Fibroblast of peridontal ligament (primary cell): ENCODE data around the gene PPP2R5B.
A peak's percentile ranks its signal among the peaks of the same experiment; 100 is the strongest.

Experiments used
- DNase-seq: peaks from one replicate; pipeline ENCODE4 v3.0.0-alpha.2; 2010; ENCODE audit errors: extremely low read depth

The PPP2R5B gene

GRCh38 chr11:64929625-64930024 lies 5.1 kb downstream of the PPP2R5B start:
- no peak for DNase-seq

DNA sequence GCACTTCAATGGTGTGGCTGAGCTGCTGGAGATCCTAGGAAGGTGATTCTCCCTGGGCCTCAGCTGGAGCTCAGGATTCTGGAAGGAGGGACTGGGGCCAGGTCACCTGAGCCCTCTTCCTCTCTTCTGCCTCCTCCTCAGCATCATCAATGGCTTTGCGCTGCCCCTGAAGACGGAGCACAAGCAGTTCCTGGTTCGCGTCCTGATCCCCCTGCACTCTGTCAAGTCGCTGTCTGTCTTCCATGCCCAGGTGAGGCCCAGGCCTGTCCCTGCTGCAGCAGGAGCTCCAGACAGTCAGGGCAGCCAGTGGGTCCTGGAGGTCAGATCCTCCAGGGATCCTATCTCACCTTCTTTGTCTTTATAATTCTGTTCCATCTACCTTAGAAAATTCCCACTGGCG lies 5.9 kb downstream of the PPP2R5B start:
- no peak for DNase-seq

GRCh38 chr11:64931290-64931689 lies 6.8 kb downstream of the PPP2R5B start:
- DNase-seq, result no peak

- DNase-seq, result no peak
Observed at GRCh38 chr11:64932324-64932723, 7.8 kb downstream of the PPP2R5B start.

DNA sequence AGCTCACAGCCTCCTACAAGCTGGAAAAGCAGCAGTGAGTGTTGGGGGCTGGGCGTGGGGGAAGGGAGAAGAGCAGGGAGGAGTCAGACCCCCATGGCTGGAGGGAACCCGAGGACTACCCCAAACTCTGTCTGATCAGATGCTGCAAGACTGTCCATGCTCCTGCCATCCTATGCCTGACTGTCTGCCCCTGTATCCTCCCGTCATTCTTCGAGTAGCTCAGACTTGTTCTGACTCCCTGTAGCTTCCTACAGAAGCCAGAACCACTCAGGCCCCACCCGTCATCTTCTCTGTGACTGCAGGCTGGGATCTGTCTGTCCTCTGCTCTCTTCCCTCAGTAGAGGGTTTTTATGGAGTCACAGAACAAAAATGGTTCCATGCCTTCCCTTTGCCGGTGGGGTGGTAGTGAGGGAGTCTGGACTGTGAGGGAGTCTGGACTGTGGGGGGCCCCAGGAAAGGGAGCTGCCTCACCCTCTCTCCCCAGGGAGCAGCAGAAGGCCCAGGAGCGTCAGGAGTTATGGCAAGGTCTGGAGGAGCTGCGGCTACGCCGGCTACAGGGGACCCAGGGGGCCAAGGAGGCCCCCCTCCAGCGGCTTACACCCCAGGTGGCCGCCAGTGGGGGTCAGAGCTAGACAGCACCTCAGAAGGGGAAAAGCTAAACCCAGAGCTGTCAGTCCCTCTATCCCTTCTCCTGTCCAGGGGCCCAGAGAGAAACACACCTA lies 8.9 kb downstream of the PPP2R5B start:
- DNase-seq, result no peak

- DNase-seq, result no peak
Observed at GRCh38 chr11:64933935-64934681, 9.6 kb downstream of the PPP2R5B start.

GRCh38 chr11:64934682-64935358 lies 10.3 kb downstream of the PPP2R5B start:
- no peak for DNase-seq

- DNase-seq, result no peak
Observed at GRCh38 chr11:64935359-64936081, 11.0 kb downstream of the PPP2R5B start, which contains the start of gene GPHA2. TSS of gene GPHA2 (minus strand) at chr11:64935893. CDS start at chr11:64935460, 433 bp downstream.

DNA sequence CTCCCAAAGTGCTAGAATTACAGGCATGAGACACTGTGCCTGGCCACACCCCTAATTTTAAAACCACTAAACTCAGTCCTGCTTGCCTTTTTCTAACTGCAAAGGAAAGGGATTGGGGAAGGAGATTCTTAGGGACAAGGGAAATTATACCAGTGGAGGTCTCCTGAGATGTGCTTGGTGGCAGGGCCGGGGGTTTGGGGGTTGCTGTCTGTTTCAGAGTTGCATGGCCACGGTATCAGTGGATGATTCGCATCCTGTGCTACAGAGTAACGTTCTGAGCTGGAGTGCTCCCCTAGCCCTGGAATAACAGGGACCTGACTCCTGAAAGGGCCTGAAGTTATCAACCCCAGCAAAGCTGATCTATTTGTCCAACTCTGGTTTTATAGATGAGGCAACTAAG lies 12.1 kb downstream of the PPP2R5B start:
- DNase-seq, result no peak

- no peak for DNase-seq
Observed at GRCh38 chr11:64947208-64947814, 22.8 kb downstream of the PPP2R5B start.

GRCh38 chr11:64951529-64951928 lies 27.0 kb downstream of the PPP2R5B start:
- no peak for DNase-seq

GRCh38 chr11:64954201-64954600 lies 29.7 kb downstream of the PPP2R5B start:
- no peak for DNase-seq

GRCh38 chr11:64959498-64959897 lies 35.0 kb downstream of the PPP2R5B start:
- DNase-seq, result no peak

DNA sequence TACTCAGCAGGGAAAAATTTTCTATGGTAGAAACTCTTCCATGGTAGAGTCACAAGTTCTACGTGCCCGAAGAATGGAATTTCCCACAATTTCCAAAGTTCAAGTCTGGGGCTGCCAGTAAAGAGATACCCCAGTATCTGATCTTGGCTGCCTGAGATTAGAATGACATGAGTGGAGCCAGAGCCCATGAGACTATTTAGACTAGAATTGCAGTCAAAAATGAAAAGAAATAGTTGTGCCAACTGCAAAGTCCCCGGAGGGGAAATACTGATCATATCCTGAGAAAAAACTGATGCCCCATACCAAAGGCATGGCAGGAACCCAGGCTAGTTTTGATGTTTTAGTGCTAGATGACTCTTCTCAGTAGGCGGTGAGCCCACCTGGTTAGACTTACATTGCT lies 36.2 kb downstream of the PPP2R5B start:
- DNase-seq, result no peak

GRCh38 chr11:64963072-64963631 lies 38.7 kb downstream of the PPP2R5B start:
- no peak for DNase-seq

DNA sequence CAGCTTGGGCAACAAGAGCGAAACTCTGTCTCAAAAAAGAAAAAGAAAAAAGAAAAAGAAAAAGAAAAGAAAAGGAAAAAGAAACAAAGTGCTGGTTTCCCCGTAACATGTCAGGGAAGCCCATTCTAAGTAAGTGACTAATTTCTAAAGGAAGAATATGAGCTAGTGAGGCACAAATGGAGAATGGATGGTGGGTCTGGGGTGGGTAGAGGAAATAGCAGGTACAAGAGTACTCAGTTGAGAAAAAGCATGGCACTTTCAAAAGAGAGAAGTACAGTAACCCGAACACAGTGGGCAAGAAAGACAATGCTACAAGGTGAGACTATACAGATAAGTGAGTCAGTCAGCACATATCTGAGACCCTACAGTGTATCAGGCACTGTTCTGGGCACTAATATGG lies 42.9 kb downstream of the PPP2R5B start:
- no peak for DNase-seq

GRCh38 chr11:64969209-64969608 lies 44.7 kb downstream of the PPP2R5B start:
- peak; percentile 39 for DNase-seq

DNA sequence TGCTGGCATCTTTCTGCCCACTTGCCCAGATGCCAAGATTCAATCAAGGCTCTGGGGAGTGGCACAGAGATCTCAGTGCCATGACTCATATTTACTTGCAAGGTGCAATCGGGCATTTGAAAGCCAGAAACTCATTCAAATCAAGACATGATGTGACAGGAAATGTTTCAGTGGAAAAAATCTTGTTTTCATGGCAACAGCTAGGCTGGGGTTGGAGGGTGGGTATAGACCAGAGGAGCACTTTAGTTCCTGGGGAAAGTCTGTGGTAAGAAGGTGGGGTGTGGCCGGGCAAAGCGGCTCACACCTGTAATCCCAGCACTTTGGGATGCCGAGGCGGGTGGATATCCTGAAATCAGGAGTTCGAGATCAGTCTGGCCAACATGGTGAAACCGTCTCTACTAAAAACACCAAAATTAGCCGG lies 46.3 kb downstream of the PPP2R5B start:
- no peak for DNase-seq

GRCh38 chr11:64971421-64972233 lies 47.1 kb downstream of the PPP2R5B start, which contains the start of gene MAJIN:
TSS of gene MAJIN (minus strand) at chr11:64972108. CDS start at chr11:64959405, 12,703 bp downstream.
- DNase-seq, result peak; percentile 56

- DNase-seq, result no peak
Observed at GRCh38 chr11:64974124-64974523, 49.6 kb downstream of the PPP2R5B start.
